HG03280 (cell line): ENCODE data around the gene BBS1.
"Not testable (repeated sequence)": the region's sequence is repeated elsewhere in the genome, so short reads cannot be mapped to it uniquely, and the experiment has no call there.

Experiments used
- ATAC-seq: cut with Tn5 transposase; IDR thresholded peaks from one replicate; pipeline ENCODE4 v1.9.1; 2021; ENCODE audit warnings: mild to moderate bottlenecking, moderate library complexity; ENCODE audit not compliant: unreplicated experiment

BBS1 gene

DNA sequence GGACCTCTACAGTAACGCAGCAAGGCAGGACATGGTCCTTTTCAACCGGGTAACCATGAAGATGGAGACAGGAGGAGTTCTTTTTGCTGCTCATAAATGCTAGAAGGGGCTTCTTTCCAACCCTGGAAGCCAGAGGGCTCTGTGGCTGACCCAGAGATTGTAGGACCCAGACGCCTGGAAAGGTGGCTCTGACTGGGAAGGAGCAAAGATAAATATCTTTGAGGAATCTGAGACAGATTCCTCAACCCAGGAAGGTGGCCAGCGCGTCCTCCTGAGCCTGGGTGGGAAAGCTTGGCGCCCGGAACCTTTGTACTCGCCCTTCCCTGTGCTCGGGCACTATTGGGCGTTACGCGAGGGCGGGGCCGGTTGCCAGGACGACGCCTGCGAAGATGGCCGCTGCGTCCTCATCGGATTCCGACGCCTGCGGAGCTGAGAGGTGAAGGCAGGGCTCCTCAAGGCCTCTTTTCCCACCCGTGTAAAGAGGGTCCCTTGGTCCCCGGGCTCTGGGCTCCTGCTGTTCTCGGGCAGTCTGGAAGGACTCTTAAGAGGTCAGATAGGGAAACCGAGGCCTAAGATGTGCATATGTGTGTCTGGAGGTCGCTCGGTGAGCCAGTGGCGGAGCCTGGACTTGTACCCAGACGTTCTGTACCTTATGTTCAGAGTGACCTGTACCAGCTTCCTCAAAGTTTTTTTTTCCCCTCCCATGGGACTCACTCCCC lies at the start of gene BBS1:
BBS1 (plus strand) TSS at position 365 of the 719 bp plus-strand sequence; CDS start at position 390, 25 bp downstream.
- peak; percentile 98 for ATAC-seq

DNA sequence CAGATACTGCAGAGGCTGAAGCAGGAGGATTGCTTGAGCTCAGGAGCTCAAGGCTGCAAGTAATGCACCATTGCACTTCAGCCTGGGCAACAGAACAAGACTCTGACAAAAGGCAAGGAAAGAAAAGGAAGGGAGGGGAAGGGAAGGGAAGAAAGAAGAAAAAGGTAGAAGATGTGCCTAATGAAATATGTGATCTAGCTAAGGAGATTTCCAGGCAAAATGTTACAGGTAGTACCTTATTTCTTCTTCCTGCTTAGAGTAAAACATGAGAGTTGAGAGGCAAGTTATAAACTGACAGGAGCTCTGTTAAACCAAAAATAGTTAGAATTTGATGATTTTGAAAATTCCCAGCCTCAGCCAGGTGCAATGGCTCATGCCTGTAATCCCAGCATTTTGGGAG lies 48.4 kb upstream of the BBS1 start:
- no peak for ATAC-seq

DNA sequence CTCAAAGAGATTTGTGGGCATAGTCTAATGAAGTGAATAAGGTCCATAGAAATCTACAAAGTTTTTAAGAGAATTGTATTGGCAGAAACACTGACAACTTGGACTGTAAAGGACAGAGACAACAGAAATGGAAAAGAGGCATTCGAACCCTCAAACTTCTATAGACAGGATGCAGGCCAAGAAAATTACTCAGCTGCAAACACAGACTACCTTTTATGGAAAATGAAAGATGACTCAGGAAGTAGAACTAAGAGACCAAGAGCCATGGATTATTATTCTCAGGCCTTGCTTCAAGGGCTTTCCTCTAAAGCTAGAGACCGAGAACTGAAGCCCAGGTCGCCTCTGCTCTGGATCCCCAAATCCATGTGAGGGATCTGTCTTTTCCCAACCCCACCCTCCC lies 47.5 kb upstream of the BBS1 start:
- ATAC-seq, result no peak

DNA sequence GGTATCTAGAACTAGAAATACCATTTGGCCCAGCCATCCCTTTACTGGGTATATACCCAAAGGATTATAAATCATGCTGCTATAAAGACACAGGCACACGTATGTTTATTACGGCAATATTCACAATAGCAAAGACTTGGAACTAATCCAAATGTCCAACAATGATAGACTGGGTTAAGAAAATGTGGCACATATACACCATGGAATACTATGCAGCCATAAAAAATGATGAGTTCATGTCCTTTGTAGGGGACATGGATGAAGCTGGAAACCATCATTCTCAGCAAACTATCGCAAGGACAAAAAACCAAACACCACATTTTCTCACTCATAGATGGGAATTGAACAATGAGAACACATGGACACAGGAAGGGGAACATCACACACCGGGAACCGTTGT lies 46.3 kb upstream of the BBS1 start:
- not testable (repeated sequence) for ATAC-seq

DNA sequence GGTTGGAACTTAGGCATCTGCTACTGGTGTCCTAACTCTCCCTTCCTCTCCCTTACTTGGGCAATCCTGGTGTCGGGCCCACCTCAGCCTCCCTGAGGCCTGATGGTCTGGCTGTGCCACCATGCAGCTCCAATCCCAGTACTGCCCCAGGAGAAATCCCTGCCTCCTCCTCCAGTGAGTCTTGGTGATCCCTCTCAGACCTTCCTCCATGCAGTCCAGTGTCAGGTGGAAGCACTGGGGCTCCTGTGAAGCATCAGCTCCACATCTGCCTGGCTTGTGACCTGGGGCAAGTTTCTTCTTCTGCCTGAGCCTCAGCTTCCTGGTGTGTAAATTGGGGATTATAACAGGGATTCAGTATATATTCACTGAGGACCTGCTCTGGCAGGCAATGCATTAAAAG lies 45.5 kb upstream of the BBS1 start:
- no peak for ATAC-seq

DNA sequence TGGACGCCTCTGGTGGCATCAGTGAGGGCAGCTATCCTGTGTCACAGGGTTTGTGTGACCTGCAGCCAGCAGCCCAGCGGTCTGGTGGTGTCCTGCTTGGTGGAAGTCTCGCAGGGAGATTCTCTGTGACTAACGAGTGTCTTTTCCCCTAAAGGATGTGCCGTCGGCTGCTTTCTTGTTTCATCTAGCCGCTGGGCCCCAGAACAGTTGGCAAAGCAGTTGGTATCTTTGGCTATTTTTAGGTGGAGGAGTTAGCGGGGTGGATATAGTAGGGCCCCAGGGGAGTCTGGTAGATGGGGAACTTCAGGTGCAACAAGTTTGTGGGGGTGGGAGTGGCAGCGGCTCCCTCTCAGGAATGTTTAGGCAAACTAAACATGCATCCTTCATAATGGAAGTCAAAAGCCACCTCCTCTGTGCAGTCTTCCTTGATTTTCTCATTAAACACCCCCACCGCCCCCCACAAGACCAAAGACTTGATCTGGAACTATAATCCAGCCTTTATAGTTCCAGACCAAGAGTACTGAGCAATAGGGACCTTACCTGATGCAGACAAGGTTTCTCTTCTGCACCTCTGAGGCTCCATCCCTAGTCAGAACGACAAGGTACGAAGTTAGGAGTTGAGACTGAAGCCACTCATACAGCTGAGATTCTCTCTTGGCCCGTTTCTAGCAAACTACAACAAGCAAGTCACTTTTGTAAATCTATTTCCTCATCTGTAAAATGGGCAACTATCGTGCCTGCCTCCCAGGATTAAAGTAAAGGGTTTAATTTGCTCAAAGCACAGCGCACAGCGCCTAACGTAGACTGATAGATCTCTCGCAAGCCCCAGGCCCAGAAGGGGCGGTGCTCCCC lies 44.8 kb upstream of the BBS1 start:
- ATAC-seq, result no peak

DNA sequence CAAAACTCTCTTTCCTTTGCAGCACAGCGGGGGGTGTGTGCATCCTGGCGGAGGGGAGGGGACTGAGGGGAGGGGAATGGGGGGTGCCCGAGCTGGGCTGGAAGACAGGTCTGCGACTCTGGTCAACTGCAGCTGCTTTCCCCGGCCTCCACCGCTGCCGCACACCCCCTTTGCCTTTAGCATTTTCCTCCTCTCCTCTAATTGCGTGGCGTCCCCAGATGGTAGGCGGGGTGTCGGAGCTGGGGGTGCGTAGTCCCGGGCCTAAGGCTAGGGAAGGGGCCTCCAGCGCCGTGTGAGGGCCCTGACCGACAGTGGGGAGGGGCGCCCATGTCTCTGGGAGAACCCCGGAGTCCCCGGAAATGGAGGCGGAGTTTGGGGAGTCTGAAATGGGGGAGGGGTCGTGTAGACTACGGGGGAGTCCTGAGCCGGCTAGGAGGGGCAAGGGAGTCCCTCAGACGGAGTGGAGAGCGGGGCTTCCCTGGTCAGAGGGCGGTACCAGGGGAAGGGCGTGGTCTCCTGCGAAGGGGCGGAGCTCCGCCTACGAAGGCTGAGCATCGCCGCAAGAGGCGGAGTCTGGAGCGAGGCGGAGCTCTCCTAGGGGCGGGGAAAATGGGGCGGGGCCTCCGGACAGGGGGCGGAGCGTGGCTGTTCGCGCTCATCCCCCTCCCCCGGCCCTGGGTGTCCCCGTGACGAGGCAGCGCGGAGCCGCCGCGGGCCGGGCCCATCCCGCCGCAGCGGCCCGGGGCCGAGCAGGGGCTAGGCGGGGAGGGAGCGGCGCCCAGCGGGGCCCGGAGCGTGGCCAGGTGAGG lies 44.0 kb upstream of the BBS1 start, which contains the start of gene PELI3:
PELI3 (plus strand) TSS at position 681 of the 809 bp plus-strand sequence. CDS start 1,224 bp downstream, outside the sequence.
- ATAC-seq, result peak; percentile 86

DNA sequence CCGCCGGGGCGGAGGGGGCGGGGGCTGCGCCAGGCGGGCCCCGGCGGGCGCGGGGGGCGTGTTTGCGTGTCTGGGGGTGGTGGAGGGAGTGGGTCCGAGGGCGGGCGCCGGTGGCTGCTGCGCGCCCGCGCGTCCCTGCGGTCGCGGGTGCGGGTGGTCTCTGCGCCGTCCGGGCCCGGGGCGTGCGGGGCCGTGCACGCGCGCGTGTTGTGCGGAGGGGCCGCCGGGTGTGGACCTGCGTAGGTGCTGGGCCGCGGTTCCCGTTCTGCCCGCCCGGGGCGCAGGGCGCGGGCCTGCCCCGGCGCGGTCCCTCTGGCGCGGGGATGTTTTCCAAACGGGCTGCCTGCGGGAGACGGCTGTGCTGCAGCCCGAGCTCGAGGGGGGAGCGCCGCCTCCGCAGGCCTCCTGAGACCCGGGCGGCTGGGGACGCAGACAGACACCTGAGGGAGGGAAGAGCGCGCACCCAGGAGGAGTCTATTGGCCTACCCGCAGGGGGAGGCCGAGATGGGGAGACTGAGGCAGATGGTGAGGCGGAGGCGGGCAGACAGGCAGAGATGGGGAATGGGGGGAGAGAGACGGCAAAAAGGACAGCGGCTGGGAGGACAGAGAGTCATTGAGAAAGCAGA lies 43.3 kb upstream of the BBS1 start:
- ATAC-seq, result peak; percentile 20

DNA sequence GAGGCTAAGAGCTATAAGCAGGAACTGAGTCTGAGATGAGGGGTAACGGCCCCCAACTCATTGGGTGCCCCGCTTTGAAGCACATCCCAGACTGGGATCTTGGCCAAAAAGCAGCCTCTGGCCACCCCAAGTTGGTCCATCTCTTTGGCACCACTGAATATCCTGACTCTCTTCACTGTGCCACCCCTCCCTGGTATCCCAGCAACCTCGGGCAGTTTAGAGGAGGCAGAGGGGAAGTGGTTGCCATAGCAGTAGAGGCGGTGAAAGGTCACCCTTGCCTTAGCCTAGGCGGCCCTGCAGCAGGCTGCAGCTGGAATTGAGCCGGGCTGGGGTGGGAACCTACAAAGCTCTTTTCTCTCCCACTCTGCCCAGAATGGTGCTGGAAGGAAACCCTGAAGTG lies 42.7 kb upstream of the BBS1 start:
- no peak for ATAC-seq

DNA sequence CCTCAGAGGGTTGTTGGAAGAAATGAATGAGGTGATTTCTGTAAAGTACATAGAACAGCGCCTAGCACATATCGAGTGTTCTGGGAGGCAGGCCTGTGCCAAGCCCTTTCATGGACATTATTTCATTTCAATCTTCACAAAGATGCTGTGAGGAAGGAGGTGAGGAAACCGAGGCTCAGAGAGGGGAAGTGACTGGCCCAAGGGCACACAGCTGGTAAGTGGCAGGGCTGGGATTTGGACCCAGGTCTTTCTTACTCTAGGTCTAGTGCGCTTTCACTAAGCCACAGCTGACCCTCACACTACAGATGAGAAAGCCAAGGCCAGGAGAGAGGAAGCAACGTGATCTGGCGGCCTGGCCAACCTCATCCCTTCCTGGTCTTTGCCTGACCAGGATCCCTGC lies 41.7 kb upstream of the BBS1 start:
- ATAC-seq, result no peak

DNA sequence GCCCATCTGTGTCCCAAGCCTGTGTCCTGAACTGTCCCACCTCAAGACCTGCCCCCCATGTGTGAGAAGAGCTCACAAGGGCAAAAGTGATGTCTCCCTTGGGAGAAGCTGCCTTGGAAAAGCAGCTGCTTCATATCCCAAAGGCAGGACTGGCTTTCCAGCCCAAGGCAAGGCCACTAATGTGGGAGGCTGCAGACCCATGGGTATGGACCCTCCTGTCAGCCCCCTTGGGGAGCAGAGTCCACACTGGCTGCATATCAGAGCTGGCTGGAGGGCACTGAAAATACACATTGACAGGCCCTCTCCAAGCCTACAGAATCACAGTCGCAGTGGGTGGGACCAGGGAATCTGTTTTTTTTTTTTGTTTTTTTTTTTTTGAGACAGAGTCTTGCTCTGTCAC lies 41.0 kb upstream of the BBS1 start:
- no peak for ATAC-seq

DNA sequence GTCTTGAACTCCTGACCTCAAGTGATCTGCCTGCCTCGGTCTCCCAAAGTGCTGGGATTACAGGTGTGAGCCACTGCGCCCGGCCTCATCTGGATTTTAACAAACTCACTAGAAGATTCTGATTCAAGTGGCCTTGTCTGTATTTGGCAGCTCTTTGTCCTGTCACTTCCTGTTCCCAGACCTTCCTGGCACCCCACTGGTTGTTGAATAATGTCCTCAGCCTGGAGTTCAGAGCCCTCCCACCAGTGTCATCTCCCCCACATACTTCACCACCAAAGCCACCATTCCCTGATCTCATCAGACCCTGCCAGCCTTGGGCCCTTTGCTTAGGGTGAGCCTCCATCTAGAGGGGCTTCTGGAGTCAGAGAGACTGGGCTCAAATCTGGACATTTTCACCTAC lies 40.4 kb upstream of the BBS1 start:
- ATAC-seq, result no peak

DNA sequence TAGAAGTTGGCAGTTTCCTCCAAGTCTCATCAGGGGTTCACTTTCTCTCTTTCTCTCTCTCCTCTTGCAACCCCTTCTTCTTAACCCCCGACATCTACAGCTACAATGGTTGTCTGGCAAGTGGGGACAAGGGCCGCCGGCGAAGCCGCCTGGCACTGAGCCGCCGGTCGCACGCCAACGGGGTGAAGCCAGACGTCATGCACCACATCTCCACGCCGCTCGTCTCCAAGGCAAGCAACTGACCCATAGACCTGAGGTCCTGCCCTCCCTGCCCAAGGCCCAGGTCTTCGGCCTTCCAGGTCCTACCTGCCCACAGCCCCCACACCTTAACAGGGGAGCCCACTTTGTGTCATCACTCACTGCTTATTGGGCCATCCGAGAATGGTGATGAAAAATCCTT lies 39.3 kb upstream of the BBS1 start:
- ATAC-seq, result no peak

DNA sequence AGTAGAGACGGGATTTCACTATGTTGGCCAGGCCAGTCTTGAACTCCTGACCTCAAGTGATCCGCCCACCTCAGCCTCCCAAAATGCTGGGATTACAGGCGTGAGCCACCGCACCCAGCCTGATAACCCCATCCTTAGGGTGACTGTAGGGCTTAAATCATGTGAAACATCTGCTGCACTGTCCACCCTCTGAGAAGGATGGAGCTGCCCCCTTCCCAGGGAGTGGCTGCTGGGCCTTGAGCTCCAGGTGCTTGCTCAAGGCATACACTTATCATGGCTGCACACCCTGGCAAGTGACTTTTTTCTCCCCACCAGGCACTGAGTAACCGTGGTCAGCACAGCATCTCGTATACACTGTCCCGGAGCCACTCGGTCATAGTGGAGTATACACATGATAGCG lies 38.4 kb upstream of the BBS1 start:
- no peak for ATAC-seq

DNA sequence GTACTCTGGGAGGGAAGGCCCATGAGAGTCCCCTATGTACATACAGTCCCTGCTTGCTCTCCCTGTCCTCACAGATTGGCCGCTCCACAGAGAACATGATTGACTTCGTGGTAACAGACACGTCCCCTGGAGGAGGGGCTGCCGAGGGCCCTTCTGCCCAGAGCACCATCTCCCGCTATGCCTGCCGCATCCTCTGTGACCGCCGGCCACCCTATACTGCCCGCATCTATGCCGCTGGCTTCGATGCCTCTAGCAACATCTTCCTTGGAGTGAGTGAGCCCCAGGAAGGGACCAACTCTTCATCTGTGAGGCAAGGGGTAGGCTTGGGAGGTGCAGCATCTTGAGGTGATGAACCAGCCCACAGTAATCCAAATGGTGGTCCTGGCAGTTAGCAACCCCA lies 37.3 kb upstream of the BBS1 start:
- ATAC-seq, result no peak

DNA sequence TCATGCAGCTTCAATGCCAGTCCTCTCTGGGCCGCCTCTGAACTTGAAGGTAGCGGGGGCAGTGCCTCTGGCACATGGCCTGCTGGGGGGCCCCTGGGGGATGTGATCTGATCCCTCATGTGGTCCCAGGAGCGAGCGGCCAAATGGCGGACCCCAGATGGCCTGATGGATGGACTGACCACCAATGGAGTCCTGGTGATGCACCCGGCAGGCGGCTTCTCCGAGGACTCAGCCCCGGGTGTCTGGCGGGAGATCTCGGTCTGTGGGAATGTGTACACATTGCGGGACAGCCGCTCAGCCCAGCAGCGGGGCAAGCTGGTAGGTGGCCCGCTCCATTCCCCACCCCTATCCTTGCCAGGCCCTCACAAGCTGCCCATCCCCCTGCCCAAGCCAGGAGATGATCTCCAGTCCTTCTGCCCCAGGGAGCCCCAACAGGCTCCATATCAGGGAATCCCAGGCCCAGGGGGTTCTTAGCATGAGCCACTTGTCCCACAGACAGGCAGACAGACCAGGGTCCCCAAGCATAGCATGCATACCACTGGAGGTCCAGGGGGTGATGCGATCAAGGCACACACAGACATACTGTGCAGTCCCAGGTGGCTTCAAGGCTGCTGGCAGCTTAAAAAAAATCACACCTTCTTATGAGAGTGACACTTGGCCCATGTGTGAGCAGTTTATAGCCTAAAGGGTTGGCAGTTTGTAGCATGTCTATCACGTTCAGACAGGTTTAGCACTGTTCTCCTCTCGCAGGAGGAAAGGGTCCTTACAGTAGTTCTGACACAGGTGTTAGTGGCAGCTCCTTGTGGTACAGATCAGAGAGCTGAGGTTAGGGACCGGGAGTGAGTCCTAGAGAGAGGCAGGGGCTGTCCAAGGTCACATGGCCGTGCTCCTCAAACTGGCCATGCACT lies 36.6 kb upstream of the BBS1 start:
- ATAC-seq, result no peak

DNA sequence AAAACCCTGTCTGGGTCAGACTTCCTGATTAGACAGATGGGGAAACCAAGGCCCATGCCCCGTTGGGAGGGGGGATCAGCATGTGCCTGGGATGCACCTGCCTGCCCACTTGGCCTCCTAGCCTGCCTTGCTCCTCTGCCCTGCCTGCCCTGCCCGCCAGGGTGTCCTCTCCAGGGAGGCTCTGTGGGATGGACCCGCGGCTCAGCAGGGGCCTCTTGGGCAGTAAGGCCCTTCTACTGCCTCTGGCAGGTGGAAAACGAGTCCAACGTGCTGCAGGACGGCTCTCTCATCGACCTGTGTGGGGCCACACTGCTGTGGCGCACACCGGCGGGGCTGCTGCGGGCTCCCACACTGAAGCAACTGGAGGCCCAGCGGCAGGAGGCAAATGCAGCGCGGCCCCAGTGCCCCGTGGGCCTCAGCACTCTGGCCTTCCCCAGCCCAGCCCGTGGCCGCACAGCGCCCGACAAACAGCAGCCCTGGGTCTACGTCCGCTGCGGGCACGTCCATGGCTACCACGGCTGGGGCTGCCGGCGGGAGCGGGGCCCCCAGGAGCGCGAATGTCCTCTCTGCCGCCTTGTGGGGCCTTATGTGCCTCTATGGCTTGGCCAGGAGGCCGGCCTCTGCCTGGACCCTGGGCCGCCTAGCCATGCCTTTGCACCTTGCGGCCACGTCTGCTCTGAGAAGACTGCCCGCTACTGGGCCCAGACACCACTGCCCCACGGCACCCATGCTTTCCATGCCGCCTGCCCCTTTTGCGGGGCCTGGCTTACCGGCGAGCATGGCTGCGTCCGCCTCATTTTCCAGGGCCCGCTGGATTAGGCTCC lies 34.9 kb upstream of the BBS1 start:
- ATAC-seq, result no peak

DNA sequence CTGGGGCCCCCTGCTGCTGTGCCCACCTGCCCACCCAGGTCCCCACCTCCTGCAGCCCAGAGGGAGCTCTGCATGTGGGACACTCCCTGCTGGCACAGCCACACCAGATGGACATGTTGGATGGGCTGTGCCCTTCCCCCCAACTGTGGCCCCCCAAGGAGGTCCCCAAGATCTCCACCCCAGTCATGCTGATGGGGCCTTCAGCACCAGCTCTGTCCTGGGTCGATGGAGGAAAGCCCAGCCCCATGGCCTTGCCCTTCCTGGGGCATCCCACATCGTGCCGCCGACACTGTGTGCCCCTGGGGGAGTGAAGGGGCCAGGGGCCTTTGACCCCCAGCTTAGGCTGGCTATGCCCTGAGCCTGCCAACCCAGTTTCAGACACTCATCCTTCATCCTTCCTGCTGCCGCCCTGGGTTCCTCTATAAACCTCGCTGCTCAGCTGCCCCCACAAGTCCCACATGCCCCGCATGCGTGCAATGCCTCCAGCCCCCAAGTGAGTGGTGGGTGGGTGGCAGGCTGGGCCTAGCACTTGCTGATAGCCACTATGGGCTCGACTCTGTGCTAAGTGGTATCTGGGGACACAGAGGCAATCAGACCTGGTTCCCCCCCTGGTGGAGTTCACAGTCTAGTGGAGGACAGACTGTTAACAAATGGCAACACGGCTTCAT lies 34.1 kb upstream of the BBS1 start:
- ATAC-seq, result no peak
